Endothelial cell of umbilical vein (primary cell): ENCODE measurements around the gene PAK4. TPM values are rescaled to one million over a fixed set of nuclear protein-coding genes. Genes with fewer than 3 reads are reported as not detected.

Source experiments
- BruUV-seq: library from RNA; stranded (reverse); fragments of 400-500 nt; replicated peaks from 2 replicates; lab custom pipeline; 2021; lab: Mats Ljungman, UMichigan
- CTCF ChIA-PET: fragments of 300-600, 350-600 bp; sonication (Branson Sonifier 250); formaldehyde crosslinking; loops from one replicate; lab custom pipeline; 2021; ENCODE audit warnings: antibody characterized with exemption, inconsistent platforms; lab: Charles Lee
- POLR2A ChIA-PET: fragments of 300-600, 350-600 bp; sonication (Branson Sonifier 250); formaldehyde crosslinking; loops from one replicate; lab custom pipeline; 2021; ENCODE audit warnings: antibody characterized with exemption, inconsistent platforms; lab: Charles Lee
- DNase-seq: peaks from one replicate; pipeline ENCODE4 v3.0.0-alpha.2; 2011; ENCODE audit warnings: low read depth, low spot score
- FAIRE-seq: peaks from 2 replicates; lab custom pipeline; 2011; peaks lifted over from hg19 to GRCh38; lab: Jason Lieb, UNC
- H2AFZ ChIP-seq: 2 replicates; pipeline ENCODE4 v1.6.0; 2012; ENCODE audit warnings: low read depth, low read length, control low read depth, inconsistent platforms
- H3K27ac ChIP-seq: 2 replicates; pipeline ENCODE4 v1.5.1; 2011; ENCODE audit warnings: low read depth, mild to moderate bottlenecking, control low read depth, low read length, moderate library complexity; ENCODE audit not compliant: insufficient read depth
- H3K27me3 ChIP-seq, 2 experiments: 2 replicates each; pipeline versions ENCODE4 v1.6.0 to v1.6.1; 2011; ENCODE audit warnings: low read length in 2 of 2, mixed read lengths in 1 of 2; ENCODE audit not compliant: control insufficient read depth in 2 of 2, insufficient read depth in 2 of 2
- H3K36me3 ChIP-seq, 2 experiments: 2 replicates in 1 of 2; 3 replicates in 1 of 2; pipeline ENCODE4 v1.5.1; 2011; ENCODE audit warnings: low read length in 2 of 2, mild to moderate bottlenecking in 1 of 2, moderate library complexity in 1 of 2; ENCODE audit not compliant: control insufficient read depth in 2 of 2, insufficient read depth in 2 of 2; ENCODE audit errors: extremely low read depth in 1 of 2
- H3K4me1 ChIP-seq: 3 replicates; pipeline ENCODE4 v1.5.1; 2011; ENCODE audit warnings: mild to moderate bottlenecking, low read length; ENCODE audit not compliant: control insufficient read depth, insufficient read depth; ENCODE audit errors: extremely low read depth
- H3K4me2 ChIP-seq: 2 replicates; pipeline ENCODE4 v1.6.1; 2011; ENCODE audit warnings: low read length, control low read depth, mixed read lengths; ENCODE audit not compliant: insufficient read depth
- H3K4me3 ChIP-seq, 3 experiments: fragments of 200-600 bp in 1 of 3; sonication (generic), shearing (Covaris generic) in 1 of 3; replicated peaks in 1 of 3; 2 replicates each; pipeline ENCODE4 v1.5.1; 2011 to 2016; ENCODE audit warnings: control low read depth in 3 of 3, low read length in 3 of 3, mild to moderate bottlenecking in 2 of 3, inconsistent platforms in 1 of 3, low read depth in 1 of 3, moderate library complexity in 1 of 3; ENCODE audit not compliant: insufficient read depth in 1 of 3
- H3K79me2 ChIP-seq: 2 replicates; pipeline ENCODE4 v1.6.0; 2012; ENCODE audit warnings: low read length, inconsistent platforms; ENCODE audit not compliant: control insufficient read depth, insufficient read depth
- H3K9ac ChIP-seq: replicated peaks from 2 replicates; pipeline ENCODE3; 2011; ENCODE audit warnings: low read length, control low read depth; ENCODE audit not compliant: insufficient read depth; ENCODE audit errors: extremely low read depth
- H3K9me1 ChIP-seq: replicated peaks from 3 replicates; pipeline ENCODE4 v1.6.0; 2011; ENCODE audit warnings: mild to moderate bottlenecking, low read length; ENCODE audit not compliant: control insufficient read depth, insufficient read depth; ENCODE audit errors: extremely low read depth
- H3K9me3 ChIP-seq: replicated peaks from 2 replicates; pipeline ENCODE4 v1.5.1; 2012; ENCODE audit warnings: low read length, inconsistent platforms; ENCODE audit not compliant: control insufficient read depth, insufficient read depth
- H4K20me1 ChIP-seq: replicated peaks from 2 replicates; pipeline ENCODE3; 2011; ENCODE audit warnings: mild to moderate bottlenecking, low read length; ENCODE audit not compliant: control insufficient read depth, insufficient read depth; ENCODE audit errors: extremely low read depth
- CTCF ChIP-seq, 2 donors: IDR thresholded peaks; 1 replicate in 1 of 2; 2 replicates in 1 of 2; pipeline ENCODE4 v1.5.1; 2011; ENCODE audit warnings: low read length in 2 of 2, mild to moderate bottlenecking in 2 of 2, moderate library complexity in 2 of 2, control low read depth in 1 of 2, inconsistent platforms in 1 of 2, low read depth in 1 of 2; ENCODE audit not compliant: insufficient read depth in 1 of 2; ENCODE audit errors: extremely low read depth in 1 of 2
- FOS ChIP-seq: IDR thresholded peaks from 2 replicates; pipeline ENCODE4 v1.6.1; 2011; ENCODE audit warnings: mild to moderate bottlenecking, low read length, moderate library complexity, borderline replicate concordance; ENCODE audit not compliant: insufficient read depth
- JUN ChIP-seq: IDR thresholded peaks from 2 replicates; pipeline ENCODE4 v1.6.1; 2011; ENCODE audit warnings: borderline replicate concordance, low read depth; ENCODE audit not compliant: insufficient read length, insufficient read depth
- MAX ChIP-seq: IDR thresholded peaks from 2 replicates; pipeline ENCODE4 v1.6.1; 2011; ENCODE audit not compliant: insufficient read depth, insufficient read length
- MYC ChIP-seq: IDR thresholded peaks from one replicate; pipeline ENCODE4 v1.6.1; 2011; ENCODE audit warnings: mild to moderate bottlenecking, low read depth, low read length
- POLR2A ChIP-seq: IDR thresholded peaks from 2 replicates; pipeline ENCODE4 v1.6.1; 2012; ENCODE audit warnings: low read depth, mild to moderate bottlenecking, control low read depth, low read length
- POLR2AphosphoS5 ChIP-seq: IDR thresholded peaks from 2 replicates; pipeline ENCODE4 v1.6.1; 2012; ENCODE audit warnings: low read depth, mild to moderate bottlenecking, control low read depth, low read length, moderate library complexity; ENCODE audit not compliant: insufficient read depth
- dilution Hi-C: fragments of 300-500 bp; cut with MboI; formaldehyde crosslinking; loops from one replicate; pipeline ENCODE4 v1.15.0; 2019; ENCODE audit warnings: low sequenced_read_pairs; ENCODE audit not compliant: extremely low pct_ligation_motif_present
- intact Hi-C: fragments of 100-400 bp; cut with micrococcal nuclease; formaldehyde crosslinking; loops from one replicate; pipeline ENCODE4 v1.10.0; 2022
- polyA plus RNA-seq, 4 experiments: library from polyadenylated mRNA; depleted of rRNA in 3 of 4; stranded (reverse) in 3 of 4; unstranded in 1 of 4; fragments of >200 nt; gene quantifications; 2 replicates each; pipeline versions ENCODE4 v1.2.1 to v1.2.3, GENCODE V29; 2011 to 2012; ENCODE audit warnings: missing spikeins in 1 of 4
- total RNA-seq: library from RNA; stranded (reverse); gene quantifications from 2 replicates; pipeline ENCODE4 v1.2.3, GENCODE V29; 2021

The PAK4 gene
- total and polyA plus RNA-seq, 2 donors (not counting 3 experiments of a cell fraction or from before 2014, with no cell fraction given), result 39.8 to 55.4 TPM

DNA sequence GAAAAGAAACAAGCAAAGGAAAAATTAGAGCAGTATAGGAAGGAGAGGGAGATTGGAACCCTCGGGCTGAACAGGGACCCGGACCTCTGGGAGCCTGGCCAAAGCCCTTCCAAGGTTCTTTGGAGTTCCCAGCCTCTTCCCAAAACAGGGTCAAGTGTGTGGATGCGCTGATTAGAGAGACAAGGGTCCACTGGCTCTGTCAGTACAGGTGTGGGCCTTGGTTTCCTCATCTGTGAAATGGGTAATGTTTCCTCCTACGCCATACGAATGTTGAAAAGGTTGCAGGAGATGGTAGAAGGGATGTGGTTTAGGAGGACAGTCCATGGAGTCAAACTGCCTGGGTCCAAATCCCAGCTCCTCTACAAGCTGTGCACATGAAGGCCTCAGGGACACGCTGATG, 80.5 kb downstream of the PAK4 start:
- no TSS peak for BruUV-seq
- Histone ChIP-seq H3K27me3 (peaks cover 11 to 24% of the 10 kb centered on the region in 2 experiments), H3K4me2 (no peak overlapping the region), H4K20me1 (no peaks in the 10 kb centered on the region), H3K9me1 (no peaks in the 10 kb centered on the region), H2AFZ (no peak overlapping the region), H3K9ac (no peak overlapping the region), H3K4me3 (no peak overlapping the region), H3K79me2 (no peaks in the 10 kb centered on the region), H3K27ac (no peak overlapping the region), H3K9me3 (no peaks in the 10 kb centered on the region), H3K36me3 (no peaks in the 10 kb centered on the region), H3K4me1 (no peaks in the 10 kb centered on the region)
- DNase-seq, result no peak
- ChIA-PET POLR2A (no interaction called here), CTCF (interaction anchor here (2.9 kb wide), 1 partner anchor 84 kb away, joined by 10 read pairs; no protein-coding TSS in a partner anchor)
- FAIRE-seq, result no peak
- TF ChIP-seq FOS (no peak), POLR2A (no peak), MAX (no peak), JUN (no peak), MYC (no peak), CTCF (IDR thresholded peaks at IDR 0.05; ENCODE audit: extremely low read depth in 1 of 2, insufficient read depth in 1 of 2, low read depth in 1 of 2, low read length in 2 of 2) (no peak), POLR2AphosphoS5 (no peak)
- intact Hi-C loops (no loop called here), dilution Hi-C loops (no loop called here)
